Activated CD4-positive, CD25-positive, alpha-beta regulatory T cell treated with anti-CD3 and anti-CD28 coated beads, Interleukin-2, amount 50 U/mL, for 24 hours (primary cell): ENCODE data around the gene SLC7A7.
"Not testable (repeated sequence)": the region's sequence is repeated elsewhere in the genome, so short reads cannot be mapped to it uniquely, and the experiment has no call there.

ENCODE experiments used
- ATAC-seq, 2 donors: fragments of 150-1000 bp; cut with Tn5 transposase; one replicate each; pipeline ENCODE4 v1.10.0; 2021; ENCODE audit warnings: mild to moderate bottlenecking in 1 of 2, moderate library complexity in 1 of 2

SLC7A7 gene

GRCh38 chr14:22748206-22748605 lies 67.0 kb downstream of the SLC7A7 start:
- no peak for ATAC-seq

GRCh38 chr14:22747769-22748168 lies 67.5 kb downstream of the SLC7A7 start:
- ATAC-seq: no peak

GRCh38 chr14:22740020-22740419 lies 75.2 kb downstream of the SLC7A7 start:
- ATAC-seq: no peak

- ATAC-seq: no peak
Observed at GRCh38 chr14:22739423-22739822, 75.8 kb downstream of the SLC7A7 start.

GRCh38 chr14:22737052-22737451 lies 78.2 kb downstream of the SLC7A7 start:
- ATAC-seq: peak; percentile 95 to 97

- not testable (repeated sequence) for ATAC-seq
Observed at GRCh38 chr14:22736384-22736783, 78.9 kb downstream of the SLC7A7 start.

GRCh38 chr14:22735096-22735495 lies 80.1 kb downstream of the SLC7A7 start:
- no peak for ATAC-seq

- no peak for ATAC-seq
Observed at GRCh38 chr14:22733829-22734228, 81.4 kb downstream of the SLC7A7 start.

GRCh38 chr14:22732062-22732461 lies 83.2 kb downstream of the SLC7A7 start:
- not testable (repeated sequence) for ATAC-seq

GRCh38 chr14:22726012-22726411 lies 89.2 kb downstream of the SLC7A7 start:
- ATAC-seq: no peak

GRCh38 chr14:22725374-22725773 lies 89.9 kb downstream of the SLC7A7 start:
- not testable (repeated sequence) for ATAC-seq

- ATAC-seq: not testable (repeated sequence)
Observed at GRCh38 chr14:22724847-22725246, 90.4 kb downstream of the SLC7A7 start.

GRCh38 chr14:22723815-22724214 lies 91.4 kb downstream of the SLC7A7 start:
- ATAC-seq: no peak
